Measurements from ENCODE around the gene PLCB2. TPM values are rescaled to one million over a fixed set of nuclear protein-coding genes. Genes with fewer than 3 reads are reported as not detected.

PLCB2 gene
- total RNA-seq, 1 experiment from 2014 or later: 0.74 TPM

DNA sequence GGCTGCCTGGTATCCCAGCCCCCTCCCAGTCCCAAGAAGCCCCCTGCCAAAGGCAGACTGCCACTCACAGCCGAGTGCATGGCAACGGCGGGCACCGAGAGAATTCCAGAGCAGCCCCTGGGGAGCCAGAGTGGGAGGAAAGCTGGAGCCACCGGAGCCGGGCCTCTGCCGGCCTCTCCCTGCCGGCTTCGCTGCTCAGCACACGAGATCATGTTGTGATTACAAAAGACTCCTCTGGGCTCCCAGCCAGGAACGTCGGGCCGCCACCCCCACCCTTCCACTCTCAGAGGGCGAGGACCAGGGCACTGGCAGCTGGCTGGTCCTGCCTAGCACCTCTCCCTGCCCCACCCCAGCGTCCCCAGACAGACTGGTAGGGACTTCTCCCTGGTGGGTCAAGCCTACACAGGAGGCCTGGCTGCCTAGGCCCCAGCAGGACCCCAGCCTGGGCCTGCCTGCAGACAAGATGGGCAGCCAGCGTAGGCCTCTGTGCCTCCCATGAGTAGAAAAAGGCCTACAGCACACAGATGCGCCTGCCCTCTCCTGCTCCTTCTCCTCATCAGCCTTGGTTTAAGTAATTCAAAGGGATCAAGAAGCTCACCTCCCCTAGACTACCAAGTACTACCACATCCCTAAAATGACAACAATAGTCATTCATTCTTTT is 33.1 kb upstream of the PLCB2 start, which contains the start of gene CCDC9B:
Gene CCDC9B, minus strand, starts transcription at position 200 of the 661 bp plus-strand sequence. Its CDS starts 120 bp downstream, at position 80.
- DNase-seq (ENCODE audit: extremely low read depth, low read depth): peak; percentile 81

DNA sequence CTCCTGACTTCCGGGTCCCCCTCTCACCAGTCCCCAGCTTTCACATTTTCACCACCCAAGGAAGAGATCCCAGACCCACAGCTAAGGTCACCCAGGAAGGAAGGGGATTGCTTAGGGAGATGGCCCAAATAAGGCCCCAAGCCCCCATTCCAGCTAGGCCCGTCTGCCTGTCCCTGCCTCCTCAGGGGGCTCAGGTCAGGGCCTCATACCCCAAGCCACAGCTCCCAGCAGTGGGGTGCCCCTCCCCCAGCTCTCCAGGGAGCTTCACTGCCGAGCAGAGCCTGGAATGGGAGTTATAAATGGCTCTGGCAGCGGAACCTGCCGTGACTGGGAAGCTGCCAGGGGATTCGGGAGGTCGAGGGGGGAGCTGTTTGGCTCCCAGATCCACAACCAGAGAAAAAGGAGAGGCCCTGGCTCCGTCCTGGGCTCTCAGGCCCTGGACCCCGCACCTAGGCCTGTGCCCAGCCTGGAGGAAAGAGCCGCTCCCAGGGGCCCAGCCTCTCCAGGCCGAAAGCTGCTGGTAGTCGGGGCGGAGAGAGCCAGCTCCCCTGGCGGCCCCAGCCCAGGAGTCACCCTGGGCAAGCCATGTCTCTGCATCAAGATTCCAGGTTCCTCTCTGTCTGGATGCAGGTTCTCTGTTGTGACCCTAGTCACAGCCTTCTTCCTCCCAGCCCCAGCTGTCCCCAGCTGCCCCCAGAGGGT is 32.5 kb upstream of the PLCB2 start:
- no peak for DNase-seq (ENCODE audit: extremely low read depth, low read depth)

DNA sequence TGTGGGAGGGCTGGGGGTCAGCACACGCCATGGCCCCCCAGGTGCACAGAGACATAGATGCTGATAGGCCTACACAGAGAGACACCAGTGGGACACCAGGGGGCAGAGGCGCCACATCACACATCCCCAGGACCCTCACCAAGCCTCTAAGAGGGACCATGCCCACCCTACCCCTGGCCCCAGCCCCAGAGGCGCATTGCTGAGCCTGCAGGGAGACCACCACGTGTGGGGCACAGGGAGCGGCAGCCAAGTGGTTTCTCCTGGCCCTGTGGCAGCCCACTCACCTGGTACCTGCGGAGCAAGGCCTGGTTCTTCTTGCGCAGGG is 31.8 kb upstream of the PLCB2 start:
- no peak for DNase-seq (ENCODE audit: extremely low read depth, low read depth)

DNA sequence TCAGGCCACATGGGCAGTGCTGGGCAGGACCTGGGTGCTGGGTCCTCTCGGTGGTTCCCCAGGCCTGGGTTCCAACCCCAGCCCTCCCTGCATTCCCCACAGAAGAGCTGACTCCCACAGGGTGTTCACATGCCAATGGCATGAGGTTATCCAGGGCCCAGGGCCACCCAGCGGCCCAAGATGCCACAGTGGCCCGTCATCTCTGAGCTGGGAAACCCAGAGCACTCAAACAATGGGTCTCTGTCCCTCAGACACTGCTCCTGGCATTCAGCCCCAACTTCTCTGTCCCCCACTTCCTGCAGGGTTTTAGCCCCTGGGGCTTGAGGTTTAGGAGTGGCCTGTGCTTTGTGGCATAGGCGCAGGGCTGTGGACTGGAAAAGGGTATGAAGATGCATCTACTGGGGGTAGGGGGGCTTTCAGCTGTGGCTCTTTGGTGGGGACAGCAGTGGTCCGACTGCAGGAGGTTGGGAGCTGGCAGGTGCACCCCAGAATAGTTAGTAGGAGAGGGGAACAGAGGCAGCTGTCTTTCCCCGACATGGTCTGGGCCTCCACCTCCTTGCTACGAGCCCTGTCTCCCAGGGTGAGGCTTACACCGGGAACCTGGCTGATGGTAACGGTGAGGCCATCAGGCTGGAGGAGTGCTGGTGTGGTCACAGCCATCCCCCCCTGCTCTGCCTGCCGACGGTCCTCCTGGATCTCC is 31.3 kb upstream of the PLCB2 start:
- peak; percentile 83 for DNase-seq (ENCODE audit: extremely low read depth, low read depth)

DNA sequence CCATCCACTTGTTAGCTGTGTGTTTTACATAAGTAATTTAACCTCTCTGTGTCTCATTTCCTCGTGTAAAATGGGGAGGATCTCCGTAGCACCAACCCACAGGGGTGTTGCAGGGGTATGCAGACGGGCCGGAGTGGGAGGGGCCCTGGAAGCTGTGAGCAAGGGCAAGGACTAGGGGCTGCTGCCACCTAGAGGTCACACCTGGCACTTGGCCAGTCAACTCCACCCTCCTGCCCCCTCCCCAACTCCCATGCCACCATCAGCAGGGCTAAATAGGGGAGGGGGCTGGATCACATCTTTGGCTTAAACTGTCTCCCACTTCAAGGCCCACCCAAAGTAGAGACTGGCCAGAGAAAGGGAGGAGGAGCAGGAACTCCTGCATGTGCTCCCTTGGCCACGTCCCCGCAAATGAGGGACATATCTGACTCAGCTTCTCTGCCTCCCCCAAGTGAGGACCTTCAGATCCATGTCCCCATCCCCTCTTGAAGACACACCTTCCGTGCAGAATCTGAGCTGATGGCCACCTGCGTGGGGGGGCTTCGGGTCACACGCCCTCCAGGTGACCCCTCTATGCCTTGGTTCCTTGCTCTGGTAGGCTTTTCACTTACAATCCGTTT is 30.4 kb upstream of the PLCB2 start:
- DNase-seq (ENCODE audit: extremely low read depth, low read depth): peak; percentile 59

DNA sequence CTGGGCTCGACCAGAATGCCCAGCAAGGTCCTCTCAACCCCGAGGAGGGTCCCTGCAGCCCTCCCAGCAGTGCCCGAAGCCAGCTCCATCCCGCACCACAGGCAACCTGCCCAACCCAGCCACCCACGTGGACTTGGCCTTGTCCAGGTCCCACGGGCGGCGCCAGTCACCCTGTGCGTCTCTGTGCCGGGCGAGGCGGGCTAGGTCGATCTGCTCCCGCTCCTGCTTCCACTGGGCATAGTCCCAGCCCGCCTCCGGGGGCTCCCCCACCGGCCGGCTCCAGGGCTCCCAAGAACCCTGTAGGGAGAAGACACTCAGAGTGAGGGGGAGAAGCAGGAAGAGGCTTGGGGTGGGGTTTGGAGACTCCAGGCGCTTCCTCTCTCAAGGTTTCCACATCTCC is 29.9 kb upstream of the PLCB2 start:
- no peak for DNase-seq (ENCODE audit: extremely low read depth, low read depth)

DNA sequence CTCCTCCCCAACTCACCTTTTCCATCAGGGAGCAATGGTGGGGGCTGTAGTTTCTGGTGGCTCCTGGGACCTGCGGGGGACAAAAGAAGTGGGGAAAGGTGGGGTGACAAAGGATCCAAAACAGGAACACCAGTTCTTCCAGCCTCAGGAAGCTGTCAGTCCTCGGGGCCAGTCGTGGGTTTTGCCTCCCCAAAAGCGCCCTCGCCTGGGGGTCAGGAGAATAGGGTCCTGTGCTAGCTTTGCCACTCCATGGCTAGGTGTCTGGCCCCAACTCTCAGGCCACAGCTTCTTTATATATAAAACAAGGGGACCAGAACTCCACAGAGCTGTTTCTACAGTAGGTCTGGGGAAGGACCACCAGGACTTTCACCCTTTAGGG is 29.0 kb upstream of the PLCB2 start:
- DNase-seq (ENCODE audit: extremely low read depth, low read depth): no peak

DNA sequence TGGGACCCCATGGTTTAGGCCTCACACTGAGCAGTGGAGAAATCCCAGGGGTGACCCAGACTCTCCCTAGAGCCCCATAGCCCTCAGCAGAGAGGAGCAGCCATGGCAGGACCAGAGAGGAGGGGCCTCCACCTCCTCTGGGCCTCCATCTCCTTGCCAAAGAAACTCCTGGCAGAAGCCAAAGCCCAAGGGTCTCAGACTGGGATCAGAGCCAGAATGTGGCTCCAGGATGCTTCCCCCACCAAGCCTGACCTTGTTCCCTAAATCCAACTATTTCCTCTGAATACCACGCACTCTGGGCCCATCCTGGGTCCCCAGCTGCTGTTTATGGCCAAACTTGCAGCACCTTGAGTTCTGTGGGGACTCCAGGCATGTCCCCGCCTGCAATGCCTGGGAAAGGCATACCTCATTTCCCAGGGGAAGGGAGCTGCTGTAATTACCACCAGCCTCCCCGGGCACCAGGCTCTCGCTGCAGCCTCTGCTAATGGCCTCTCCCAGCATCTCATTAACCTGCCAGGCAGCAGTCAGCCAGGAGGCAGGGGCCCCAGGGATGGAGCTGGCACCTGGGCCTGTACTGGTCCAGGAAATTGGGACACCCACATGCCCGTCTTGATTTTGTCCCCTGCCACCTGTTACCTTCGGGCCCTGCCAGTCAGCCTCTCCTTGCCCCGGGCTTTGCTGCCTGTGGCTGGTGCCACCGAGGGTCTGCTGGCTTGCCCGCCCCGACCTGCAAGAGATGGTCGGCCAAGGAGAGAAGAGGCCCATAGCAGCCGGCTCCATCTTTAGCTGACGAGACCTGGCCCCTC is 28.4 kb upstream of the PLCB2 start:
- no peak for DNase-seq (ENCODE audit: extremely low read depth, low read depth)

DNA sequence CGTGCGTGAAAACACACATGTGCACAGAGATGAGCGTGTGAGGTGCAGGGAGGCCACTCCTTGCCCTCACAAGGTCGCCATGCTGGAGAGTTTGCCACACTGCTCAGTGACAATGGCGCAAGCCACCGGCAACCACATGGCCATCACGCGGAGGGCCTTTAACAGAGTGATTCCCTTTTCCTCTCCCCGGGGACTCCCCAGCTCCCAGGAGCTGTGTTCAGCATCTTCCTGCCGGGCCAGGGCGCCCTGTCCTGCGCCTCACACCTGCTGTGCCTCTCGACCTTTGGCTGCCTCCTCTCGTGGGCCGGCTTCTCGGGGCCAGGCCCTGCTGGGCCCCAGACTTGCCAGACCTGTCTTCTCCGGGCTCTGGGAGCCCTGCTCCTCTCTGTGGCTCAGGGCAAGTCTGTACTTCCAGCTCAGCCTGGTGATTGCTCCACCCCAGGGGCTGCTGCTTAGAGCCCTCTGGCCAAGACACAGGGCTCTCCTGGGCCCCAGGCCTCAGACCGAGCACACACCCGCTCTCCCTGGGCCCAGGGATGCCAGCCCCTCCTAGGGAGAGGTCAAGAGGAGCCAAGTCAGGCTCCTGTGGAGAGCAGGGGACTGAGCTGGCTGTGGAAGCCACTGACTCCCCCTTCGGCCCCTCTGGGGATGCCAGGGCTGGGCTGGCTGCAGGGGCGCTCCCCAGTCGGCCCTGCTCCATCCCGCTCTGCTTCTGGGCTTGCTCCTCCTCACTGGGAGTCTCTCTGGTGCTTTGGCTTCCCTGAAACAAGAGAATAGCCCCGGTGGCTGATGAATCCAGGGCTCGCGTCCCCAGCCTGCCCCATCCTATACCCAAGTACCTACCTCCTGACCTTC is 27.4 kb upstream of the PLCB2 start:
- no peak for DNase-seq (ENCODE audit: extremely low read depth, low read depth)

DNA sequence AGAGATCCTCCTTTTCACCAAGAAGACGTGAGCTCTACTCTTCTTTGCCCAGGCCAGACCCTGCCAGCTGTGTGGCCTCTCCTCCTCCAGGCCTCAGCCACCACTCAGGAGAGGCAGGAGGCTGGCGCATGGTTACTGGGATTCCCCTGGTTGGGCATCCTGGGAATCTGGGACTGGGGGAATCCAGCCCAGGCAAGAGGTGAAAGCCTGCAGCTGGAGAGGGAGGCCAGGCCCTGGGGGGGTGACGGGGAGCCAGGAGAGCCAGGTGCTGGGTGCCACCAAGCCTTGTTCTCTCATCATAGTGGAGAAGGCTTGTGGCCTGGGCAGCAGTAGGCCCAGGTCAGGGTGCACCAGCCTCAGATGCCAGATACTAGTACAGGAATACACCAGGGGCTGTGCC is 26.8 kb upstream of the PLCB2 start:
- DNase-seq (ENCODE audit: extremely low read depth, low read depth): no peak

DNA sequence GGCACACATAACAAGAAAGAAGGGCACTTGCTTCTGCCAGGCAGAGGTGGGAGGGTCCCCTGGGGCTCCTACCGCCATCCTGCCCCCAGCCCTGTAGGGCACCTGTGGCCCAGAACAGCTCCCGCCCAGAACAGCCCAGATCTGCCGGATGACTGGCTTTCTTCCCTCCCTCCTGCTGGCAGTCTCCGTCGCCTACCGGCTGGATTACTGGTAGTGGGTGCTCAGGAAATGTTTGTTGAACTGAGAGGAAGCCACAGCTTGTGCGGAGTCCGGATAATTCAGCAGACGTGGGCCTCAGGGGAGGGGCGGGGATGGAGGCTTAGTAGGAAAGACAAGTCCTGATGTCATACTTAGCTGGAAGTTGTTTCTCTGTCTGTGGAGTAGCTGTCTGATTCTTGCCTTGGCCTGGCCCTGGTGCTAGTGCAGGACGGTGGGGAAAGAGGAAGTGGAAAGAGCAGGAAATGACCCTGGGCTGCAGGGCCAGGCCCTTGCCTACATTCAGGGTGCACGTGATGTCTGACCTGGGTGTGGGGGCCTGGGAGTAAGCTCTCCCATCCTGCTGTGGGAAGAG is 26.3 kb upstream of the PLCB2 start:
- DNase-seq (ENCODE audit: extremely low read depth, low read depth): no peak

DNA sequence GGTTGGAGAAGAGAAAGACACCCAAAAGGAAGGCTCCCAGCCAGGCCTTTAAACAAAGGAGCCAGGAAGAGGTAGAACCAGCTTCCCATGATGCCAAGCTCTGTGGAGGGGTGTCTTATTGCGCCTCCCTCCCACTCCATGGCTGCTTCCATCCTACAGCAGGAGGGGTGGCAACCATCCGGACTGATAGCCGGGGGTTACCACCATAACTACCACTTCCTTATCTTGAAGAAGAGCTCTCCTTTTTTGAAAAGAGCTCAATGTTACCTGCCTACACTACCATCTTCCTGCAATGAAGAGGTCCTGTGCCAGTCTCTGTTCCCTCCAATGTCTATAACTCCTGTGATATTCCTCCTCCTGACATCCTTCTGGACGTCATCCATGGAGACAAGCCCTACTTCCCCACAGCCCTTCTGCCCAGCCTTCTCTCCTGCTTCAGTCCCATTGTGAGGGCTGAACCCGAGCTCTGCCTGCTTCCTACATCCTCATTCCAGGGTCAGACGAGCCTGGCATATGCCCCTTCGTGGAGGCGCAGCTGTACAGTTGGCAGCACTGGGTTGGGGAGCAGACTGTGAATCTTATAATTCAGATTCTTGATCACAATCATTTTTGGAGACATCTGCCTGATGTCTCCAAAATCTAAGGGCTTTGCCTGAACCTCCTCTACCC is 24.5 kb upstream of the PLCB2 start:
- DNase-seq (ENCODE audit: extremely low read depth, low read depth): no peak

DNA sequence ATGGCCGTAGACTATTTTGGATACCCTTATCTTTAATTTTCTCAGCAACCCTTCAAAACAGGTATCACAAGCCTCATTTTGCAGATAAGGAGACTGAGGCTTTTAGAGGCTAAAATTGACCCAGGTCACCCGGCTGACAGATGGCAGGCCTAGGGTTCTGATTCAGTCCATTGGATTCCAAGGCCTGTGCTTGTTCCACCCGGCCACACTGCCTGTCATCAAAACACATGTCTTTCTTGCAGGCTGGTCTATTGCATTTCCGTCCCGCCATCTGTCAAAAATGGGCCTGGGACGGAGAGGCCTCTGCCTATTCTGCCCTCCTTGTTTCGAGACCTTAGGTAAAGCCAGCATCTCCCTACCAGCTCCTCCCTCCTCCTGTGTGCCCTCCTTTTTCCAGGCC is 23.9 kb upstream of the PLCB2 start:
- DNase-seq (ENCODE audit: extremely low read depth, low read depth): no peak

DNA sequence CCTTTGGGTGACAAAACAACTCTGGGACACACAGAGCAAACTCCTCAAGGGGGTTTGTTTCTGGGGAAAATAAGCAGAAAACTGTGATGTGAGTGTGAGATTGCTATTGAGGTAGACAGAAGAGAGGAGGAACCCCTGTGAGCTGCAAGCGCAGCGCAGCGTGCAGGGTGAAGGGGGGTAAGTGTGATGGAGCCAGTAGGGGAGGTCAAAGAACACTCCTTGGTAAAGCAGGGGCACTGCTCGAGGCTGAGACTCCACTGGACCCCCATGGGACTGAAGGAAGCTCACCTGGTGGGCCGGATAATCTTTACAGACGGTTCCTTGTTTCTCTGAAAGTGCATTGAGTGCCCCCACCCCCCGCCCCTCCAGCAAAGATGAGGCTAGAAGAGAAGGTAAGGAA is 23.3 kb upstream of the PLCB2 start:
- DNase-seq (ENCODE audit: extremely low read depth, low read depth): no peak

DNA sequence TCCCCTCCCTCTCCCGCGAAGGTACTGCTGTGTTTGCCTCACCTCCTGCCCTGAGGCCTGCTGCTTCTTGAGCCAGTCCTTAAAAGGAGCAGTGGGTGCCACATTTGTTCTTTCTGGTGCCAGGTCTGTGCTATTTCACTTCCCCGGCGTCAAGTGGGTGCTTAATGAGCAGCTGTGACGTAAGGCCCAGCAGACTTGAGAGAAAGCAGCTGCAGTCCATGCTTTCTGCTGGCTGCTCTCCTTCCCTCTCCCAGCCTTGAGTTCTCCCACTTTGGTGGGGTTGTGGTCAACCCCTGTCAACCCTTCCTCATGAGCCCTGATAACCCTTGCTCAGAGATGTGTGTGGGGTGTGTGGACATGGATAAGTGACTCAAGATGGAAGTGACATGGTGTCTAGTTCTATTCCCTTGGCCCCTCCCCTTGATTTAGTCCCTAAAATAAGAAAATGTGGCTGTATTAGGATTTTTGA is 22.7 kb upstream of the PLCB2 start:
- no peak for DNase-seq (ENCODE audit: extremely low read depth, low read depth)

DNA sequence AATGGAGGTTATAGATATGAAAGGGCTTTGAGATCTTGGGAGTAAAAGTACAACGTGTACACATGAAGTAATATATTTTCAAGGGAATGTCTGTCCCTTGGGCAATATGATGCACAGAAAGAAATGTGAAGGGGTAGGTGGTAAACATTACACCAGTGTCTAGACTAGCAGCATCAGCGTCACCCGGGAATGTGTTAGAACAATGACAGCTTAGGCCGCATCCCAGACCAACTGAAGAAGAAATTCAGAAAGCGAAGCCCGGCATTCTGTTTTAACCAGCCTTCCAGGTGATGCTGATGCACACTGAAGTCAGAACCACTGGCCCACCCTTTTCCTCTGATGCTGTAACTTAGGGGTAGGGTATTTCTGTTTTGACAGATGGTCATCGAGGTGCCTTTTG is 22.1 kb upstream of the PLCB2 start:
- no peak for DNase-seq (ENCODE audit: extremely low read depth, low read depth)

DNA sequence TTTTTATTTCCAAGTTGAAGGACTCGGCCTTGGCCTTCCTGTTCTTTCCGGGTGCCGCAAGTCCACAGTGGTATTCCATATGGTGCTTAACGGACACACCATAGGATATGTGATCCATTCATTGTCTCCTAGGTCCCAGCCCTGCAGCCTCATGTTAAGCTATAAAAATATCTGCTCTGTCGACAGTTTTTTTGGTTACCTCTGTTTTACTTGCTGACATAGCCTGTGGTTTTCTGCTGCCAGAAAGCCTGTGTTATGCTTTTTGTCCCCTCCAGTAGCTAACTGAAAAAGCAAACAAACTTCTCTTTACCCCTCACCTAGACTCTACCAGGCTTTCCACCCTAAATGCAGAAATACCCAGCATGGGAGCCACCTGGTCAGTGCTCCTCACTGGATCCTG is 21.0 kb upstream of the PLCB2 start:
- DNase-seq (ENCODE audit: extremely low read depth, low read depth): no peak

DNA sequence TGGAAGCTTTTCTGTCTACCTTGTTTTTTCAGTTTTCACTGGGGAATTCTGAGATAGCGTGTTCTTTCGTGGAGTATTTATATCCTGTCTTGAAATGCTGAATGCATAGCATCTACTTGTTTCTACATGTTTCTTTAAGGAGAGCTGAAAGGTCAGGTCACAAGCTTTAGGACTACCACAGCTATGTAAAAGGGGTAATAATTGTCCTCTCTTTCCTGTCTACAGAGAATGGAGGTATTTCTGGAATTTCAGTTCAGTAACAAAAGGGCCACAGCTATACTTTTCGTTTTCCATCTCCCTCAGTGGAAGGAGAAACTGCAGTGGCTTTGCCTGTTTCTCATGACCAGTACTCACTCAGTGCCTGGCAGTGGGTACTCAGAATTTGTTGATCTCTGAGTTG is 20.4 kb upstream of the PLCB2 start:
- DNase-seq (ENCODE audit: extremely low read depth, low read depth): no peak

DNA sequence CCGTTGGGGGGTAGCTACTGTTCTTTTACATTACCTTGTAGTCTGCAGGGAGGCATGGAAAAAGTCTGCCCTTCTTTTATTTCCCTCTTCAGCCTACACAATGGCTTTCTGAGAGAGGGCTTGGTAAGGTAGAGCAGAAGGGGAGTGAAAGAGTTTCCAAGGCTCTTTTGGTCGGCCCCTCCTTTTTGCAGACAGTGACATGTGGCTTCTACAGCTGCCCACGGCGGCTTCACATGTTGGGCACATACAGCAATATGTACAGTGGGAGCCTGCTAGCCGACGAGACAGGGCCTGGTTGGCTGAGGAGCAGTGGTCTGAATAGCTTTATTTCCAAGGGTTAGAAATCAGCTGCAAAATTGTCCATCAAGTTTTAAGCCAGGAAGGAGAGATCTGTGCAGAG is 19.7 kb upstream of the PLCB2 start:
- no peak for DNase-seq (ENCODE audit: extremely low read depth, low read depth)

All from NCI-H460 (cell line).